K562 (cell line): ENCODE results near the gene RELA. TPM values are rescaled to one million over a fixed set of nuclear protein-coding genes. Genes with fewer than 3 reads are reported as not detected.

Experiments
- ARID1B ChIP-seq: fragments of 450-650 bp; IDR thresholded peaks from 2 replicates; pipeline ENCODE4 v1.6.1; 2016; ENCODE audit warnings: antibody characterized with exemption, mild to moderate bottlenecking, inconsistent platforms
- ARID3B ChIP-seq: fragments of 250-450 bp; sonication (Bioruptor Pico); IDR thresholded peaks from 2 replicates; pipeline ENCODE4 v1.4.0; 2020; ENCODE audit warnings: borderline replicate concordance
- DPF2 ChIP-seq: fragments of 450-650 bp; IDR thresholded peaks from 2 replicates; pipeline ENCODE4 v1.6.1; 2016
- FOXA1 ChIP-seq: fragments of 450-650 bp; IDR thresholded peaks from 2 replicates; pipeline ENCODE4 v1.6.1; 2016; ENCODE audit warnings: mild to moderate bottlenecking, borderline replicate concordance
- FOXJ2 ChIP-seq: fragments of 200-800 bp; sonication (Bioruptor generic); IDR thresholded peaks from 2 replicates; pipeline ENCODE4 v1.6.1; 2016; ENCODE audit warnings: missing genetic modification characterization, missing compliant biosample characterization
- IRF9 ChIP-seq: fragments of 450-650 bp; IDR thresholded peaks from 2 replicates; pipeline ENCODE4 v1.6.1; 2016; ENCODE audit warnings: missing biosample characterization, missing genetic modification characterization
- KLF1 ChIP-seq: fragments of 450-650 bp; IDR thresholded peaks from 2 replicates; pipeline ENCODE4 v1.6.1; 2016; ENCODE audit warnings: missing genetic modification characterization, missing compliant biosample characterization
- MXI1 ChIP-seq: IDR thresholded peaks from 2 replicates; pipeline ENCODE4 v1.6.1; 2011; ENCODE audit warnings: low read depth, mild to moderate bottlenecking, improper control_type of control experiment, low read length
- NBN ChIP-seq: fragments of 450-650 bp; IDR thresholded peaks from 2 replicates; pipeline ENCODE4 v1.6.1; 2016; ENCODE audit warnings: low read depth, mild to moderate bottlenecking
- POLR3G ChIP-seq: IDR thresholded peaks from 2 replicates; pipeline ENCODE4 v1.6.1; 2011; ENCODE audit not compliant: insufficient read length, insufficient replicate concordance; ENCODE audit errors: extremely low read depth
- RBM25 ChIP-seq: fragments of 200-400 bp; formaldehyde crosslinking; IDR thresholded peaks from 2 replicates; pipeline ENCODE4 v1.6.1; 2018; ENCODE audit warnings: low read length, low read depth, moderate library complexity; ENCODE audit not compliant: severe bottlenecking
- SMAD4 ChIP-seq: fragments of 250-450 bp; sonication (Bioruptor Pico); conservative IDR thresholded peaks from 2 replicates; pipeline ENCODE4 v1.8.0; 2021; ENCODE audit warnings: inconsistent platforms, mild to moderate bottlenecking, moderate library complexity
- SMARCC2 ChIP-seq: fragments of 450-650 bp; IDR thresholded peaks from 2 replicates; pipeline ENCODE4 v1.6.1; 2017; ENCODE audit warnings: antibody characterized with exemption, moderate library complexity, mild to moderate bottlenecking, low read depth
- SRSF3 ChIP-seq: fragments of 200-400 bp; formaldehyde crosslinking; IDR thresholded peaks from 2 replicates; pipeline ENCODE4 v1.6.1; 2016; ENCODE audit warnings: mild to moderate bottlenecking, low read length, moderate library complexity; ENCODE audit not compliant: insufficient read depth
- TAF1 ChIP-seq: IDR thresholded peaks from 2 replicates; pipeline ENCODE4 v1.6.1; 2011; ENCODE audit warnings: mild to moderate bottlenecking, low read length, moderate library complexity; ENCODE audit not compliant: insufficient read depth, control insufficient read depth, severe bottlenecking; ENCODE audit errors: extremely low read depth
- ZBTB26 ChIP-seq: fragments of 450-650 bp; formaldehyde crosslinking; IDR thresholded peaks from 2 replicates; pipeline ENCODE4 v1.4.0; 2022; ENCODE audit warnings: missing genetic modification characterization
- ZFP36 ChIP-seq: fragments of 150-350 bp; IDR thresholded peaks from 2 replicates; pipeline ENCODE4 v1.6.1; 2018; ENCODE audit warnings: low read length, low read depth; ENCODE audit not compliant: partially characterized antibody
- polyA plus RNA-seq, 8 experiments: library from polyadenylated mRNA; depleted of rRNA in 4 of 8; stranded (reverse) in 5 of 8; unstranded in 3 of 8; fragments of >200 nt; fragmentation: Nextera tagmentation in 2 of 8; fragmentation: Illumina TruSeq in 1 of 8; extraction: Ambion mirVana in 2 of 8; extraction: Trizol in 1 of 8; gene quantifications; 2 replicates each; pipeline versions ENCODE4 v1.2.1 to v1.2.3, GENCODE V29; 2011 to 2014; ENCODE audit warnings: inconsistent platforms in 1 of 8, missing spikeins in 1 of 8
- total RNA-seq, 7 experiments: library from RNA; depleted of rRNA in 6 of 7; stranded (reverse); fragments of >200 nt in 6 of 7; fragmentation: Illumina TruSeq in 2 of 7; extraction: Trizol in 2 of 7; gene quantifications; 2 replicates each; pipeline versions ENCODE4 v1.2.1 to v1.2.3, GENCODE V29; 2011 to 2021; ENCODE audit warnings: low replicate concordance in 1 of 7
- TF ChIP-seq, protein P1 (sequence below), 2 experiments: fragments of 200-800 bp in 1 of 2; sonication (Bioruptor generic) in 1 of 2; sonication (generic) in 1 of 2; formaldehyde crosslinking in 1 of 2; IDR thresholded peaks in 1 of 2; conservative IDR thresholded peaks in 1 of 2; 2 replicates each; pipeline versions ENCODE4 v1.5.0 to v1.6.1; 2016 to 2020; ENCODE audit warnings: missing compliant biosample characterization in 1 of 2, missing genetic modification characterization in 1 of 2, missing genetic modification reagents in 1 of 2
- TF ChIP-seq, protein P2 (sequence below): sonication (generic); formaldehyde crosslinking; IDR thresholded peaks from 2 replicates; pipeline ENCODE4 v1.8.1; 2022; ENCODE audit warnings: missing genetic modification reagents
- TF ChIP-seq, protein P3 (sequence below): fragments of 250-450 bp; sonication (Bioruptor Pico); IDR thresholded peaks from 2 replicates; pipeline ENCODE4 v1.5.0; 2020; ENCODE audit warnings: mild to moderate bottlenecking, borderline replicate concordance

The RELA gene
- total and polyA plus RNA-seq, 9 of the 15 experiments (the other 6 are each of a cell fraction or from before 2014, with no cell fraction given), result 6.0 to 67.4 (median 20.6) TPM

GRCh38 chr11:65709661-65710060, 46.9 kb upstream of the RELA start (continued):
- TF ChIP-seq SMARCC2 (no peak), MXI1 (peak; percentile 25; the same call in 1 of the 2 replicates), SMAD4 (CRISPR knock-in tag) (peak; percentile 73), FOXA1 (no peak), KLF1 (tag) (peak; percentile 63), ARID3B (CRISPR knock-in tag) (no peak), IRF9 (no peak), SRSF3 (no peak), DPF2 (0 out of 2 replicates have a peak, but pooled peaks have one; percentile 18), POLR3G (no peak), TAF1 (no peak), ZBTB26 (no peak), FOXJ2 (tag) (0 out of 2 replicates have a peak, but pooled peaks have one; percentile 46), NBN (no peak), ZFP36 (peak; percentile 15), RBM25 (no peak), ARID1B (peak; percentile 28; the same call in 1 of the 2 replicates)
- TF ChIP-seq, protein P1, sequence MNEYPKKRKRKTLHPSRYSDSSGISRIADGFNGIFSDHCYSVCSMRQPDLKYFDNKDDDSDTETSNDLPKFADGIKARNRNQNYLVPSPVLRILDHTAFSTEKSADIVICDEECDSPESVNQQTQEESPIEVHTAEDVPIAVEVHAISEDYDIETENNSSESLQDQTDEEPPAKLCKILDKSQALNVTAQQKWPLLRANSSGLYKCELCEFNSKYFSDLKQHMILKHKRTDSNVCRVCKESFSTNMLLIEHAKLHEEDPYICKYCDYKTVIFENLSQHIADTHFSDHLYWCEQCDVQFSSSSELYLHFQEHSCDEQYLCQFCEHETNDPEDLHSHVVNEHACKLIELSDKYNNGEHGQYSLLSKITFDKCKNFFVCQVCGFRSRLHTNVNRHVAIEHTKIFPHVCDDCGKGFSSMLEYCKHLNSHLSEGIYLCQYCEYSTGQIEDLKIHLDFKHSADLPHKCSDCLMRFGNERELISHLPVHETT (CRISPR knock-in tag; conservative IDR thresholded peaks at IDR 0.05 in 1 of 2, IDR thresholded peaks at IDR 0.05 in 1 of 2), result no peak
- TF ChIP-seq, protein P2, sequence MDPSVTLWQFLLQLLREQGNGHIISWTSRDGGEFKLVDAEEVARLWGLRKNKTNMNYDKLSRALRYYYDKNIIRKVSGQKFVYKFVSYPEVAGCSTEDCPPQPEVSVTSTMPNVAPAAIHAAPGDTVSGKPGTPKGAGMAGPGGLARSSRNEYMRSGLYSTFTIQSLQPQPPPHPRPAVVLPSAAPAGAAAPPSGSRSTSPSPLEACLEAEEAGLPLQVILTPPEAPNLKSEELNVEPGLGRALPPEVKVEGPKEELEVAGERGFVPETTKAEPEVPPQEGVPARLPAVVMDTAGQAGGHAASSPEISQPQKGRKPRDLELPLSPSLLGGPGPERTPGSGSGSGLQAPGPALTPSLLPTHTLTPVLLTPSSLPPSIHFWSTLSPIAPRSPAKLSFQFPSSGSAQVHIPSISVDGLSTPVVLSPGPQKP (CRISPR knock-in tag), result peak; percentile 93; the same call in 1 of the 2 replicates
- TF ChIP-seq, protein P3, sequence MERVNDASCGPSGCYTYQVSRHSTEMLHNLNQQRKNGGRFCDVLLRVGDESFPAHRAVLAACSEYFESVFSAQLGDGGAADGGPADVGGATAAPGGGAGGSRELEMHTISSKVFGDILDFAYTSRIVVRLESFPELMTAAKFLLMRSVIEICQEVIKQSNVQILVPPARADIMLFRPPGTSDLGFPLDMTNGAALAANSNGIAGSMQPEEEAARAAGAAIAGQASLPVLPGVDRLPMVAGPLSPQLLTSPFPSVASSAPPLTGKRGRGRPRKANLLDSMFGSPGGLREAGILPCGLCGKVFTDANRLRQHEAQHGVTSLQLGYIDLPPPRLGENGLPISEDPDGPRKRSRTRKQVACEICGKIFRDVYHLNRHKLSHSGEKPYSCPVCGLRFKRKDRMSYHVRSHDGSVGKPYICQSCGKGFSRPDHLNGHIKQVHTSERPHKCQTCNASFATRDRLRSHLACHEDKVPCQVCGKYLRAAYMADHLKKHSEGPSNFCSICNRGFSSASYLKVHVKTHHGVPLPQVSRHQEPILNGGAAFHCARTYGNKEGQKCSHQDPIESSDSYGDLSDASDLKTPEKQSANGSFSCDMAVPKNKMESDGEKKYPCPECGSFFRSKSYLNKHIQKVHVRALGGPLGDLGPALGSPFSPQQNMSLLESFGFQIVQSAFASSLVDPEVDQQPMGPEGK (CRISPR knock-in tag), result no peak
